GM18511 (cell line): ENCODE measurements around the gene MCCD1.
A peak's percentile ranks its signal among the peaks of the same experiment; 100 is the strongest.
"Not testable (repeated sequence)": the region's sequence is repeated elsewhere in the genome, so short reads cannot be mapped to it uniquely, and the experiment has no call there.

Experiments used
- ATAC-seq: cut with Tn5 transposase; IDR thresholded peaks from one replicate; pipeline ENCODE4 v1.9.1; 2021; ENCODE audit warnings: mild to moderate bottlenecking, moderate library complexity; ENCODE audit not compliant: unreplicated experiment

MCCD1 gene

DNA sequence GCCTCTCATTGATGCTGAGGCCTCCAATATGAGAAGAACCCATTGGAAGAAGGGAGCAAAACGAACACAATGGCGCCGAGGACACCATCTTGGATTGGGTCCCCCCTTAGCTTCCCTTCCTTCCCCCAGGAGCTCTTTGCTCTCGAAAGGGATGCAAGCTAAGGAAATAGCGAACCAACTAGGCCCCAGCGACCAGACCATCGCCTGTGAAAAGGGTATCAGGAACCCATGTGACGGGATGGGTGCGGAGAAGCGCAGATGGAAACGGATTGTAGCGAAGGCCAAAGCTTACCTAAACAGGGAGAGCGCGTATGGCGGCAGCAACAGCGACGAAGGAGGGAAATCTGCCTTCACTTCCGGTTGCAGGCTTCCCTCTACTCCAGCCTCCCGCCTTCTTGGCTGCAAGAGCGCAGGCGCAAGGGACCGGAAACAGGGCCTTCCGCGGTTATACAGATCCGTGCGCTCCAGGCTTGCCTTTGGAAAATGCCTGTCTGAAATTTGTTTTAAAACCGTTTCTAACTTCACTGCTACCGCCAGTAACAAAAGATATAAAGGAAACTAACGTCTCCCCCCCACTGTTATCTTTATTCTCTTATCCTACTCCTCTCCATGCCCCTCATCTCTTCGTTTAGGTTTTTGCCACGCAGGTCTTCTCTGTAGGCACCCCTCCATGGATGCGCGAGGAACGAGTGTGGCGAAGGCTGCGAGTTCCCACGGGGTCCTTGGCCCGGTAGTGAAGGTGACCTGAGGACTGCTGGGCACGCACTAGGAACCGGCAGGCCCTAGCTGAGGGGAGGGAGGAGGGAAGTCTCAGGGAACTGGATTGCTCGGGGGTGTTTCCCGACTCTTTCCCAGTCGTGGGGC lies 13.1 kb downstream of the MCCD1 start, which contains the start of gene DDX39B:
Gene DDX39B (minus strand): TSS at position 346 of the 864 bp plus-strand sequence. CDS start 1,471 bp downstream, outside the sequence.
- ATAC-seq: peak; percentile 80

DNA sequence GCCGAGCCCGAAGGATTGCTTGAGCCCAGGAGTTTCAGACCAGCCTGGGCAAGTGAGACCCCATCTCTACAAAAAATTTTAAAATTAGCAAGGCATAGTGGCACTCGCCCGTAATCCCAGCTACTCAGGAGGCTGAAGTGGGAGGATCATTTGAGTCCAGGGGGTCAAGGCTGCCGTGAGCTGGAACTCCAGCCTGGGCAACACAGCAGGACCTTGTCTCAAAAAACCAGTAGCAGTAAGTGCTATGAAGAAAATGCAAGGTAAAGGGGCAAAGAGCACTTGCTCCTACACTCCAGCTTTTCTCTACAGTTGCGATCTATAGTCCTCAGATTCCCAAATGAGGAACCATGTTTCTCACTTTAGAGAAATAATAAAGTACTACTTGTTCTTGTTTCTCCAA lies 14.9 kb downstream of the MCCD1 start:
- ATAC-seq: no peak

DNA sequence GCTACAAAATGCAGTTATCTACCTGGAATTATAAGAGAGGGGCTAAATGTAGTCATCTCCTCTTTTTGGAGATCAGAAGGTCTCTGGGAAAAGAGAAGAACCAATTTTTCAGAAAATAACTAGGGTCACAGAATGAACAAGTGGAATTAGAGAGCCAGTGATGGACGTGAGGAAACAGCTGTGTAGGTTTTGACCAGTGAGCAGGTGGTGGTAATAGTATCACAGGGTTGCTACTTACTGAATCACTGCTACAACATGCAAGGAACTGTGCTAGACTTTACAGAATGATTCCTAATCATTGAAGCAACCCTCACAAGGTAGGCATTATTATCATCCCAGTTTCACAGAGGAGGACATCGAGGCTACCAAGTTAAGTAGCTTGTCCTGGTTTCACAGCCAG lies 15.9 kb downstream of the MCCD1 start:
- no peak for ATAC-seq

DNA sequence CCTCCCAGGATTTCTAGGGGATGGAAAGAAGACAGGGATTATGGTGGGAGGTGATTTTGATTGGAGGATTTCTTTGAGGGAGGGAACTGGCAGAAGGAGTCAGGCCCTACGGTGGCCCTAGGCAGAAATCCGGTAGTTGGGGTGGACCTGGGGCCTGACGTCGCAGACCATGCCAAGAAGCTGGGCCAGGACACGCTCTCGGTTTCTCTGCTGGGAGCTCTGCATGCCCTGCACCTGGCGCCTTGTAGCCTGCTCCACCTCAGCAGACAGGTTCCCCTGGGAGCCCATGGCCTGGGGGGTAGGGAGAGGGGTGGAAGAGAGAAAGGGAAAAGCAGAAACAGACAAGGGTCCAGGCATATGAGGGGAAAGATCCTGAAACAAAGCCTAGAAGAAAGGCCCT lies 16.5 kb downstream of the MCCD1 start:
- no peak for ATAC-seq

DNA sequence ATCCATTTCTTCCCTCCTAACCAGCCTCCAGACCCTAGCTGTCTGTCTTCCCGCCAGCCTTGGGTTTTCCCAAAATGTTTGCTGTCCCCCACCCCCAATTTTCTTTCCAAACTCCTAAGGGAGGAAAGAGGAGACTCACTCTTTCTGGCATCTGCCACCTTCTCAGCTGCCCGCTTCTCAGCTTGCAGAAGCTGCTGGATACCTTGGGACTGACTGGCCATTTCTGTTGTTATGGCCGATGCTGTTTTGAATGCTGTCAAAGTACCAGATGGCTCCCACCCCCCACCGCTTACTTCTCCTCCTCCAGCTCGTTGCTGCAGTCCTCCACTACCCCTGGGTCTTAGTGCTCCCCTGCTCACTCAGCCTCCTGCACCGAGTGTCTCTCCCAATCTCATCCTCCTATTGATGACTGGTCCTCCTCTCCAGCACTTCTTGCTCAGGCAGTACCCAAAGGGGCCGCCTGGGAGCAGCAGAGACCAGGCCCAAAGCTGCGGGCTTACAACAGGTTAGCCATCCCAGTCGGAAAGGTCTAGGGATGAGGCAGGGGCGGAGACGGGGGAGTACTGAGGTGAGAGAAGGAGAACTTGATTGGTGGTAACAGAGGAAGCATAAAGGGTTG lies 17.7 kb downstream of the MCCD1 start, which contains the start of gene ATP6V1G2:
Gene ATP6V1G2 (minus strand): TSS at position 270 of the 619 bp plus-strand sequence. CDS start 49 bp downstream, at position 221.
- peak; percentile 57 for ATAC-seq

DNA sequence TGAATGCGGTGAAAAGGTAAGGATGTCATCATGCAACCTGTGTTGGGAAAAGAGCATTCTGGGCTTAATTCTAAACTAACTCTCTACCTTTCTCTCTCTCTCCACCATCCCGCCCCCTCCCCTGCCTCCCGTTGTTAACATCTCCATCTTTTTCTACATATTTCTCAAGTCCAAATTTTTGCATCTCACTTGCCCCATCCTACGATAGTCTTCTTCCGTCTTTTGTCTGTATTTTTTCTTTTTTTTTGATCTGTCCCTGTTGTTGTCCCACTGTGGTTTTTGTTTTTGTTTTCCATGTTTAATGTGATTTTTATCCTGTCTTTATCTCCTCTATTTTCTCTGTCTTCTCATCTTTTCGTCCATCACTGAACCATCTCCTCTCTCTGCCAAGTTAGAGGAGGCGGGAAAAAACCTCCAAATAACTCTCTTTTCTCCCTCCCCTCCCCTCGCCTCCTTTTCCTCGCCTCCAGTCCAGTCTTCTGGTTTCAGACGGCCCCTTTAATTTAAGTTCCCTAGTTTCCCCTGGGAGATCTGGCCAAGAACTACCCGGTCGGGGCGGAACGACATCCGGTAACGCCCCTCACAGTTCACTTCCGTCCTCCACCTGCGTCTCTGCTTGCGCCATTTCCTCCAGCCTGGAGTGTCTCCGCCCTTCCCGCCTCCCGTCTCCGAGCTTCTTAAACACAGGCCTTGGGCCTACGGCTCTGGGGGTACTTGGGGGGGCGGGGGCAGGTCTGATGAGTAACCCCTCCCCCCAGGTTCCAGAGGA lies 18.4 kb downstream of the MCCD1 start, which contains the start of gene NFKBIL1:
Gene NFKBIL1 (plus strand): TSS at position 651 of the 769 bp plus-strand sequence. CDS start 87 bp downstream, at position 738.
- ATAC-seq: peak; percentile 72

DNA sequence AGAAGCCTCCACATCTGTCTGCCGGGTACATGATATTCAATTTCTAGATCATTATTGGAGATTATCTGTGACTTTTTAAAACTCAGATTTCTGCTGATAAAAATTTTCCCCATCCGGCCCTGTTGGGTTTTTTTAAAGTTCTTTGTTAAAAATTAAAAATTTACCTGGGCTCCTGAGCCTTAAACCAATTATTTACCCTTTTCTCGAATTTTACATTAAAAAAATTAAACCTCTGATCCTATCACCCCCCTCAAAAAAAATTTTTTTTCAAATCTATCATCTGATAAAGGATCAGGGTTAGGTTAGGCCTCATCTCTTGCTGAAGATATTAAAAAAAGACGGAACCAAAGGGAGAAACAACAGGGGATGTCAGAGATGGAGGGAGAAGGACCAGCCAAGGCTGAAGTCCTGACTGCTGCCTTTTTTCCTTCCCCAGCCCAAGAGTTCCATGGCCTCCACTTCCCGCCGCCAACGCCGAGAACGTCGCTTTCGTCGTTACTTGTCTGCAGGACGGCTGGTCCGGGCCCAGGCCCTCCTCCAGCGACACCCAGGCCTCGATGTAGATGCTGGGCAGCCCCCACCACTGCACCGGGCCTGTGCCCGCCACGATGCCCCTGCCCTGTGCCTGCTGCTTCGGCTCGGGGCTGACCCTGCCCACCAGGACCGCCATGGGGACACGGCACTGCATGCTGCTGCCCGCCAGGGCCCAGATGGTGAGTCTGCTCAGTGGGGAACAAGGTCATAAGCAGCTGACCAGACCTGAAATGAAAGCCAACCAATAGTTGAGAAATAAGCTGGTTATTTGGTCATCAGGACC lies 19.2 kb downstream of the MCCD1 start:
- no peak for ATAC-seq

DNA sequence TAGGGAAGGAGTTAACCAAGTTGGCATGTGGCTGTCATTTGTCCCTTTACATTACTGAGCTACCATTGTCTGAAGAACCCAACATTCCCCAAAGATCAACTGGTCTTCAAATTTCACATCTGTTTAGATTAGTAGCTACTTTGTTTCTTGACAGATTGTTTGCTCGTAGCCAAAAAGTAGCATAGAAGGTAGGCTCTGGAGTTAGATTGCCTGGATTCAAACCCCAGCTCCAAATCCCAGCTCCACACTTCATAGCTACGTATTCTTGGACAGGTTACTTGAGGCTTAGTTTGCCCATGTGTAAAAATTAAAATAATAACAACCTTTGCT lies 19.7 kb downstream of the MCCD1 start:
- ATAC-seq: no peak

DNA sequence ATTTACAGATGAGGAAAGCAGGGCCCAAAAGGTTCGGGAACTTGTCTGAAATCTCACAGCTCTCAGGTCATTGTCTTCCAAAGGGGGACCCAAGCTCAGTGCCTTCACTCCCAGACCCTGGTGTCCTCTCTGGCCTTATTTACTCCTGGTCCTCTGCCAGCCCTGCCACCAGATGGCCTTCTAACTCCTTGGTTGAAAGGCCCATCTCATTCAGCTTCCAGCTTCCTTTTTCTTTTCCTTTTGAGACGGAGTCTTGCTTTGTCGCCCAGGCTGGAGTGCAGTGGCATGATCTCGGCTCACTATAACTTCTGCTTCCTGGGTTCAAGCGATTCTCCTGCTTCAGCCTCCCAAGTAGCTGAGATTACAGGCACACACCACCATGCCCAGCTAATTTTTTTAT lies 22.6 kb downstream of the MCCD1 start:
- ATAC-seq: not testable (repeated sequence)

DNA sequence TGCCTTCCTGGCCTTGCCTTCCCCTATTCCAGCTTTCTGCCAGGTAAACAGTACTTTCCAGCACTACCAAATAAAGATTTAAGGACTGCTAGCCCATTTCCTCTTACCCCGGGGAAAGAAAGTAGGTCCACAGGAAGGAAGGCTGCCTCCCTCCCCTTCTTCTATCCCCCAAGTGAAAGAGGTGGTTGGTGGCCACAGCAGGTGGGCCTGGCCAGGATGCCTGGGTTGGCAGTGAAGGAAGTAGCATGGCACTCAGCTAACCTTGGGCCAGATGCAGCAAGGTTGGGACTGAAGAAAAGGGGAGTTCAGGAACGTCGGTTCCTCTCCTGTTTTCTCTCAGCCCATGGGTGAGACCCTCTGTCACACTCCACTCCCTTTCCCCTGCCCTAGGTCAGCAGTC lies 27.5 kb downstream of the MCCD1 start:
- ATAC-seq: no peak

DNA sequence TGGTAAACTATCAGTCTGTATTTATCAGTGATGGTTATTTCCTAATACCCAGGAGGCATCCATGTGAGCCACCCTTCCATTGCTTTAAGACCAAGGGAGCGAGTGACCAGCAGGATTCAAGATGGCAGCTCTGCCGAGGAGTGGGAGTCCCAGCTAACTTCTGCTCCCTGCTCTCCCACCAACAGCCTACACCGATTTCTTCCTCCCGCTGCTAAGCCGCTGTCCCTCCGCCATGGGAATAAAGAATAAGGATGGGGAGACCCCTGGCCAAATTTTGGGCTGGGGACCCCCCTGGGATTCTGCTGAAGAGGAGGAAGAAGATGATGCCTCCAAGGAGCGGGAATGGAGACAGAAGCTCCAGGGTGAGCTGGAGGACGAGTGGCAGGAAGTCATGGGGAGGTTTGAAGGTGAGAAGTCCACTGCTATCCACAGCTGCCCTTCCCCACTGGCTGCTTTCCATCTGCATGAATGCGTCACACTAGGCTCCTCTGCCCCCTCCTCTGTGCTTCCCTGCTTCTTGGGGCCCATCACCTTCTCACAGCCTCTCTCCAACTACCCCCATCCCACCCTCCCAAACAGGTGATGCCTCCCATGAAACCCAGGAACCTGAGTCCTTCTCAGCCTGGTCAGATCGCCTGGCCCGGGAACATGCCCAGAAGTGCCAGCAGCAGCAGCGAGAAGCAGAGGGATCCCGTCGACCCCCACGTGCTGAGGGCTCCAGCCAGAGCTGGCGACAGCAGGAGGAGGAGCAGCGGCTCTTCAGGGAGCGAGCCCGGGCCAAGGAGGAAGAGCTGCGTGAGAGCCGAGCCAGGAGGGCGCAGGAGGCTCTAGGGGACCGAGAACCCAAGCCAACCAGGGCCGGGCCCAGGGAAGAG lies 28.9 kb downstream of the MCCD1 start:
- no peak for ATAC-seq

DNA sequence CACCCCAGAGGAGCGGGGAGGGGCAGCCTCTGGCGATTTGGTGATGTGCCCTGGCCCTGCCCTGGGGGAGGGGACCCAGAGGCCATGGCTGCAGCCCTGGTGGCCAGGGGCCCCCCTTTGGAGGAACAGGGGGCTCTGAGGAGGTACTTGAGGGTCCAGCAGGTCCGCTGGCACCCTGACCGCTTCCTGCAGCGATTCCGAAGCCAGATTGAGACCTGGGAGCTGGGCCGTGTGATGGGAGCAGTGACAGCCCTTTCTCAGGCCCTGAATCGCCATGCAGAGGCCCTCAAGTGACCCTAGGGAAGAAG lies 29.5 kb downstream of the MCCD1 start:
- no peak for ATAC-seq

DNA sequence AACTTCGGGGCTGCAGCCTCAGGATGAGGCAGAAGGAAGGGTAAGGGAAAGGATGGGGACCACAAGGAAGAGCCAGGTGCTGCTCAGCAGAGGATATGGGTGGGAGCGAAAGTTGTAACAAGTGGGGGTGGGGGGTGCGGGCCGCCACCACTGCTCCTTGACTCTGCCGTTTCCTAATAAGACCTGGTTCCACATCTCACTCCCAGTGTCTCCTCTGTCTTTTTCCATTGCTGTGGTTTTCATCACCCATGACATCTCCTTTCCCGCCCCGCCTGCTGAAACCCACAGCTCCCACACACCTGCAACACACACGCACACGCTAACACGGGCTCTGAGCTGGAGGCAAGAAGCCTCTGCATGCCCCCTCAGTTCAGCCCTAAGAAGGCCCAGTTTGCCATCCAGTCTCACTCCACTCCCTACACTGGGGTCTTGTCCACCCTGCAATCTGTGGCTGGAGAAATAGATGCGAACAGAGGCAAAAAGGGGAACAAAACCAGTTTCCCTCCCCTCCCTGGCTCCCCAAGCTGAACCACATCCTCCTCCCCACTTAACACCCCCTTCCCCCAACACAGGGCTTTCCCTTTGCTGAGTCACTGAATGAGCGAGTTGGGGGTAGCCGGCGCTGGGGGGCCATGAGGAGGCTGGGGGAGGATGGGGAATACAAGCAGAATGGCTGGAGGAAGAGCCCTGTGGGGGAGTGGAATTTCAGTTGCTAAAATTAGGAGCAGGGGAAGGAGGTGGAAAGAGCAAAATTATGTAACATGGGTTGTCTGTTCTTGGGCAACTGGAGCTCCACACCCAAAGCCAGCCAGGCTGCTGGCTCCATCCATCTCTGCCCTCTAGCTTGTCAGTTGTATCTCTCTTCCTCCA lies 30.1 kb downstream of the MCCD1 start:
- ATAC-seq: no peak

DNA sequence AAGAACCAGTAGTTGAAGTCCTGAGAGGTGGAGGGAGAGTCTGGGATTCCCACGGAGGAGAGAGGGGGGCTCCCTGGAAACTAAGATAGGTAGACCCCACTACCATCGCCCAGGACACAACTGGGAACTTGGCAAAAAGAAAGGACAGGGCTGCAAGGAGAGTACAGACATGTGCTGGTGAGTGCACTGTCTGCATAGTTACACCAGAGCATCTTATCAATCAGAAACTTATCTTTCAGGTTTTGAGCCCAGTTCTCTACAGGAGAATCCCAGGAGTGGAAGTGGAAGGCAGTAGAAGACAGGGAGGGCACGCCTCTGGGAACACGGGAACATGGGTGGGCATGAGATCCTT lies 30.8 kb downstream of the MCCD1 start:
- no peak for ATAC-seq

DNA sequence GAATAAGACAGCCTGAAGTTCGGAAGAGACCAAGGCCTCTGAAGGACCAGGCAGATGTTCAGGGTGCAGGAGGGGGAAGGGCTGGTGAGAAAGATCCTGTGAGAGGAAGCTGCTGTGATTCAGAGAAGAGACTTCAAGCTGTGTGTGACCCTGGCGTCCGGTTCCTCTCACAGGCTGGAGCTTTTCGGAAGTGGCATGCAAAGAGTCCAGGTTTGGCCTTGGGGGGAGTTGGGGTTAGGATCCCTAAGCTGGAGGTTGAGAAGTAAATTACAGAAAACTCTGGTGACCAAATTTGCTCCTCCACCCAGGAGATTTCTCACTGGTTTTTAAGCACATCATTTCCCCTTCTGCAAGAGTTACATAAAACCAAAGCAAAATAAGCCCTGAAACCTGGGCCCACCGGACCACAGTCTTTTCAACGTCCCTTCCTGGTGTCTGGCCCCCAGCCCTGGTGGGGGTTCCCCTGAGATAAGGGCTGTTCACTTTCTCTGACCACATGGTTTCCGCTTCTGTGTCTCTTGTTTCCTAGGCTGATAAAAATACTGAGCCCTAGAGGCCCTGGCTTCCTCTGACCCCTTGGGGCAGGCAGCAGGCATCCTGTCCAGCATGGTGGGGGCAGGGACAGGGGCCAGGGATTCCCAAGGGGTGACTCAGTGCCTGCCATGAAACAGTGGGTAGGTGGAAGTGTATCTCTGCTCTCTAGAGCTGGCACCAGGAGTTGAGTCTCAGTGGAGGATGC lies 31.4 kb downstream of the MCCD1 start:
- ATAC-seq: peak; percentile 70

DNA sequence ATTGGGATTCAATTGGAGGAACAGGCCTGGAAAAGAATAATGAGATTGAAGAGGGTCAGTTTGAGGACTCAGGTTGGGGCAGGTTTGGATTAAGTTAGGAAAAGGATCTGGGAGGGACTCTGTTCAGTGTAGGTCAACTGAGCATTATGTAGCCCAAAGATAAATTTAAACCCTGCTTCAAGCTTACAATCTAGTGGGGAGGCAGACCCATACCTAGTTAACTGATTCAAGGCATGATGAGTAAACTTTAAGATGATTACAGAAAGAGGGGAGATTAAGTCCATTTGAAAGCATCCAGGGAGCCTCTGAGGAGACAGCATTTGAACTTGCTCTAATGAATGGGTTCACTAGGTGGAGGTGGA lies 31.9 kb downstream of the MCCD1 start:
- no peak for ATAC-seq

DNA sequence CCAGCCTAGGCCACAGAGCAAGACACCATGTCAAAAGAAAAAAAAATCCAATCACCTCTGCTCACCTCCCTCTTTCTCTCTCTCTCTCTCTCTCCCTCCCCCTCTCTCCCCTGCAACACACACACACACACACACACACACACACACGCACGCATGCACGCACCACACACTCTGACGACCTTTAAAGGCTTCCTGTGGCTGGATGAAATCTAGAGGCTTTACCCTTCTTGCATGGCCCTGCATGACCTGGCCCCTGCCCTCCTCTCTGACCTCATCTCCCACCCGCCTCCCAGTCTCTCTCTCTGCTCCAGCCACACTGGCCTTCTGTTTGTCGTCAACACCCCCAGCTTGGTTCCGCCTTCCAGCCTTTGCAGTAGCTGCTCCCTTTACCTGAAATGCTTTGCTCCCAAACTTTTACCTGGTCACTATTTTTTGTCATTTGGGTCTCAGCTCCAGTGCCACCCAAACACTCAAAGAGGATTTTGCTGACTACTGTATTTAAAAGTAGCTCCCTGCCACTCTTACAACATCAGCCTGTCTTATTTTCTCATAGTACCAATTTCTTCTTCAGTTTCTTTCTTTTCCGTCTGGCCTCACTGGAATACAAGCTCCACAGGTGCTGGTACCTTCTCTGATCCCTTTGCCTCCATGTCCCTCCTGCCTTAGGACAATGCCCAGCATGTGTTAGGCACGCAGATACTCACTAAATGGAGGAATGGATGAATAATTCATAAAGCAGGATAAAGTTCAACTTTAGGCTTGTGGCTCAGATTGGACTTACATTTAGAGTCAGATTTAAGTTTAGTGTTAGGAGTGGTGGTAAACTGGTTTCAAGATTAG lies 39.0 kb downstream of the MCCD1 start:
- ATAC-seq: no peak
